G401.6 (cell line): Measurements from ENCODE around the gene ELAVL2.

ENCODE experiments used
- FAIRE-seq: peaks from 2 replicates; lab custom pipeline; 2012; peaks lifted over from hg19 to GRCh38; lab: Jason Lieb, UNC

ELAVL2 gene

DNA sequence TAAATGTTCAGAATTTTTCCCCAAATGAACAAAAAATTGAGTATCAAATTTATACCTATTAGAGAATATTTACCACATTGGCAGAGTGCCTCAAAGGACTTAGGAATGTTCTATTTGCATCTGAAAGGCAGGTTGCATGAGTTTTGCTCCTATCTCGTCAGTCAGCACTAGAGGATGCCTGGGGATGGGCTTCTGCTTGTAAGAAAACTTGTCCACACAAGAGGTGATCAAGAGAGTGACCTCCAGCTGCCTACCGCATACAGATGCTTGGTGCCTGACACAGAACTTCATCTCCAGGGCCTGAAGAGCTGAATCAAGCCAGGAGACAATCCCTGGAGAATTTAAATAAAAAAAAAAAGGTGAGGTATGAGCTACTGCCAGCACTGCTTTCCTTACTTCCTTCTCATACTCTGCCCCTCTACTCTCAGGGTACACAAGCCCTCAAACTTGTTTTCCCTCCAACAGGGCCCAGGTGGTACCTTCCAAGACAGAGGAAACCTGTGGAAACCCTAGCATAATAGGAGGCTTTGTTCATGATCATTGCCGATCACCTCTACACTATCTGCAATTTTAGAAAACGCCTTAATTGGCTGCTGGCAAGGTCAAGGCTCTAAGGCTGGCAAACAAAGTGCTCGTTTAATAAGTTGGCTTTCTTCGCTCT, 166.6 kb downstream of the ELAVL2 start:
- FAIRE-seq = no peak

GRCh38 chr9:23658376-23659258, 167.4 kb downstream of the ELAVL2 start:
- FAIRE-seq = no peak

DNA sequence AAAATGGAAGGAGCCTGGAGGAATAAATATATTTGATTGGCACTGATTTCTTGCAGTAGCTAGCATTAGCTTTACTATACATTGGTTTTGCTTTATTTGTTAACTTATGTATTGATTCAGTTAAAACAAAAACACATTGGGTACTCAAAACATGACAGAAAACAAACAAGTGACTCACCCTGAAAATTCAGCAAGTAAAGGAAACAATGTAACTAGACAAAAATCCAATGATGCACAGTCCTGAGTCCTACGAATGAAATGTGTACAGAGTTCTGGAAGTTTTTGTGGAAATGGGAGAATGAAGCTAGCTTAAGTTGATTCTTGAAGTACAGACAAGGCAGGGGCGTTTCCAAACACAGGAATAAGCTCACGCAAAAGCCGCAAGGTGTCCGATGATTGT, 175.0 kb downstream of the ELAVL2 start:
- FAIRE-seq = no peak

DNA sequence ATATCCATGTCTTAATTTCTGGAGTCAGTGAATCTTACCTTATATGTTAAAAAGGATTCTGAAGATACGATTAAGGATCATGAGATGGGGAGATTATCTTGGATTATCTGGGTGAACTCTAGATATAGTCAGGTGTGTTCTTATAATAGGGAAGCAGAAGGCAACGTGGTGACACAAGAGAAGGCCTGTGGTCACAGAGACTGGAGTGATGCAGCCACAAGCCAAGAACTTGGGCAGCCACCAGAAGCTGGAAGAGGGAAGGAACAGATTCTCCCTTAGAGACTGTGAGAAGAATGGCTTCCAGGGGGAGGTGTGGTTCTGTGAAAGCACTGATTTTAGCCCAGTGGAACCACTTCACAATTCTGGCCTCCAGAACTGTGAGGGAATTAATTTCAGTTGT, 177.4 kb downstream of the ELAVL2 start:
- FAIRE-seq = no peak

GRCh38 chr9:23644896-23645295, 181.1 kb downstream of the ELAVL2 start:
- FAIRE-seq = no peak

GRCh38 chr9:23644326-23644725, 181.7 kb downstream of the ELAVL2 start:
- FAIRE-seq = no peak

- no peak for FAIRE-seq
These were observed 182.3 kb downstream of the ELAVL2 start for GRCh38 chr9:23643656-23644258.
